Placental epithelial cell (primary cell): Measurements from ENCODE around the gene FNDC10. TPM values are rescaled to one million over a fixed set of nuclear protein-coding genes. Genes with fewer than 3 reads are reported as not detected.

ENCODE experiments used
- total RNA-seq: library from RNA; depleted of rRNA; stranded (reverse); fragments of >200 nt; gene quantifications from 2 replicates; pipeline ENCODE4 v1.2.3, GENCODE V29; 2012

The FNDC10 gene
- total RNA-seq = 2.7 and 5.3 TPM in 2 replicates

DNA sequence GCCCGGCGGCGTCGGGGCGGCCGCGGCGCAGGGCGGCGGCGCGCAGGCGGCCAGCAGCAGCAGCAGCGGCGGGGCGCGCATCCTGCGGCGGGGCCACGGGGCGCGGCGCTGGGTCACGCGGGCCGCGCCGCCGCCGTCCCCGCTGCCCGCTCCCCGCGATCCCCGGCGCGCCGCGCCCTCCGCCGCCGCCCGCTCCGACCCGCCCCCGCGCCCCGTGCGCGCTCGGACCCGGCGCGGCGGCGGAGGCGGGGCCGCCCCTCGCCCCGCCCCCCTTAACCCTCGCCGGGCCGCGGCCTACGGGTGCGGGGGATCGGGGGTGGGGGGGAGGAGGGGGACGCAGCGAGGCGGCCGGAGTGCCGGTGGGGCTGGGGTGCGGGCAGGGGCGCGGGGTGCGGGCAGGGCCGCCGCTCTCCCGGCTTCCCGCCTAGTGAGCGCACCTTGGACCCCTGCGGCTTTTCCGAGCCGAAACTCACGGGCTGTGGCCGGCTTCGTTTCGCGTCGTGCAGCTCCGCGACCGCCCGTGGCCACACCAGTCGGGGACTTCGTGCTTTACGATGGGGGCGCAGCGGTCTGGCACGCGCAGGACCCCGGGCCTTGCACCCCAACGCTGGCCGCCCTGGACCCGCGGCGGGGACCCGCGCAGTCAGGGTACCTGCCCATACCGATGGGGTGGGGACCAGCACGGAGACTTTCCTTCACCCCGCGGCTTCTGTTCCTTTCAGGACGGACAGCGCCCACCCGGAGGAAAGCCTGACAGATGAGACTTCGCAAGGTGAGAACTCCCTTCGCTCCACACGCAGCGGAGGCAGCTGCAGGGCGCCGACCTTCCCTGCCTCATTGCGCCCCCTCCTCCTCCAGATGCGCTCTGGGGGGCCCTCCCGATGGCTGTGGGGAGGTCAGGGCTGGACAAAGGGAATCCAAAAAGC is at the start of gene FNDC10:
Gene FNDC10, minus strand, starts transcription at position 201 of the 926 bp plus-strand sequence. Its CDS starts 120 bp downstream, at position 81.

DNA sequence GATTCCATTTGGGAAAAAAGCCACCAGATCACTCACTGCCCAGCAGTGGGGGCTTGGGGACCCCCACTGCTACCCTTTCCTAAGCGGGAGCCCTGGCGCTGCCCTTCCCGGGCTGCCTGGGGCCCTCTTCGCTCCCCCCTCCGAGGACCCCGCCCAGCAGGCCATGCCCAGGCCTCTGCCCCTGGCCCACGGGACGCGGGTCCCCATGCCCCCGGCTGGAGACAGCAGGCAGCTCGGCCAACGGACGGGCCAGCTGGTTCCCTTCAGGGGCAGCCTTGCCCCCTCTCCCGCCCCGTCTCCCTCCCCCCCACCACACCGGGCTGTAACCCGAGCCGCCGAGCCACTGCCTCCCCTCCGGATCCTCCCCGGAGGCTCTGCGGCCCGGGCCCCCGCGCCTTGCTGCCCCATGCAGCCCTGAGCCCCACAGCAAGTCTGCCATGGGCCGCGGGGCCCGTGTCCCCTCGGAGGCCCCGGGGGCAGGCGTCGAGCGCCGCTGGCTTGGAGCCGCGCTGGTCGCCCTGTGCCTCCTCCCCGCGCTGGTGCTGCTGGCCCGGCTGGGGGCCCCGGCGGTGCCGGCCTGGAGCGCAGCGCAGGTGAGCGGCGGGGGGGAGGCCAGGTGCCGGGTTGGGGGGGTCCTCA is 32.0 kb upstream of the FNDC10 start, which contains the start of gene MMP23B:
Gene MMP23B, plus strand, starts transcription at position 392 of the 639 bp plus-strand sequence. Its CDS starts 46 bp downstream, at position 438.

DNA sequence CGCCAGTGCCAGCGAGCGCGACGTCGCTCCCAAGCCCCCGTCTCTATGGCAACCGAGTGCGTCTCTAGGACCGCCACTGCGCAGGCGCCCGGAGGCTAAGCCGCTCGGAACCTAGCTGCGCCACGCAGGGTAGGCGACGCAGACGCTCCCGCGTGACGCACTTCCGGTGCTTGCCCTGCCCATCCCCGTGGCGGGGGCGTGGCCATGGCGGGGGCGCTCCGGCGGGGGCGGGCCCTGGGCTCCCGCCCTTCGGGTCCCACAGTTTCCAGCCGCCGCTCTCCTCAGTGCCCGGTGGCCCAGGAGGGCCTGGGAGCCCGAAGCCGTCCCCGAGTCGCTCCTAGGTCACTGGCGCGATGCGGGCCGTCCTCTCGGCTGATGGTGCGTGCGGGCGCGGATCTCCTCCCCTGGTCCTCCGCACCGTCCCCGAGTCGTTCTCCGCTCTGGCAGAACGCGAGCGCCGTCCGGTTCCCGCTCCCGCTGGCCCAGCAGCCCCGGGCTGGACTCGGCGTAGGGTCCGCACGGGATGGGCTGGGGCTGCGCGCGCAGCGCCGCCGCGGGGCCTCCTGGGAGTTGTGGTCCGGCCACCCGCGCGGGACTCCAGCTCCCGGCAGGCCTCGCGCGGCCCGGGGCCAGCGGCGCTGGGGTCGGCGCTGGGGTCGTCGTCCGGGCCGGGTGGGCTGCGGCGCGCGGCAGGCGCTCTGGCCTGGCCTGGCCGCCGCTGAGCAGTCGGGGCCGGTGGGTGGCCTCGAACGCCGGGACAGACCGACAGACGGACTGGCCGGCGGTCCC is 15.5 kb upstream of the FNDC10 start, which contains the start of gene MIB2:
Gene MIB2, plus strand, starts transcription at position 245 of the 789 bp plus-strand sequence. CDS start 7,953 bp downstream, outside the sequence.

DNA sequence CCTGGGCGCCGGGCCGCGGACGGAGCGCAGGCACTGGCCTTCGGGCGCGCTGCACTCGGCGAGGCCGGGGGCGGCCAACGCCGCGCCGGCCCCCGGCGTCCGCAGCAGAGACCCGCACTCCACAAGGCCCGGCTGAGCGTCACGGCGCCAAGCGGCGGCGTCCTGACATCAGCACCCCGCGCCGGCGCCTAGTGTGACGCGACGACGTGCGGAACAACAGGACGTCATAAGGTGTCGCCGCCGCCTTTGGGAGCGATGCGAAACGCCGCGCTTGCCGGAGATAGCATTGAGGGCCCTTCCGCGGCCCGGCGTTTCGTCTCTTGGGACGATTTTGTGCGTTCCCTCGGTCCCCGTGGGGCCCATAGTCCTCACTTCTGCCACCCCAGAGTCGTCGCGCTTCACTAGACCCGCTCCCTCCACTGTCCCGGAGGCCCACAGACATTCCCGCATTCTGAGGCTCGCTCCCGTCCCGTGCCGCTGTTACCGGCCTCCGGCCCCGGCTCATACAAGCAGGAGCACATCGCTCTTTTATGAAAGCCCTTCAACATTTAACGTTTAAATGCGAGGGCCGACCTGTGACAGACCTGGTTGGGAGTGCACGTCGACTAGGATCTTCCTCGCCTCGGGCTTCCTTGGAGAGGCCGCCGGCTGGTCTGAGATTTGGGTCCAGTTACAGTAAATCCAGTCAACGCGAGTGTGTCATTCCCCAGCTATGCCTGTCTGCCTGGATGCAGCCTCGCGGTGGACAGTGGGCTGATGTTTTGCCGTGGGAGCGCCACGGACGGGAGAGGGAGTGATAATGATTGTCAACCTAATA is 25.0 kb downstream of the FNDC10 start, which contains the start of gene SSU72:
Gene SSU72, minus strand, starts transcription at position 143 of the 817 bp plus-strand sequence. CDS start 306 bp downstream, outside the sequence.

Other genes with a start within 250 kb of the FNDC10 start
- 461 and 718 TPM in 2 replicates for gene MXRA8, start 241.6 kb downstream of the FNDC10 start, total RNA-seq
- 75.4 and 118 TPM in 2 replicates for gene AURKAIP1, start 224.9 kb downstream of the FNDC10 start, total RNA-seq
- gene CCNL2, start 200.8 kb downstream of the FNDC10 start, total RNA-seq = 102 and 177 TPM in 2 replicates
- 69.1 and 77.3 TPM in 2 replicates for gene MRPL20, start 192.8 kb downstream of the FNDC10 start, total RNA-seq
- 1.6 and 2.7 TPM in 2 replicates for gene ANKRD65, start 178.9 kb downstream of the FNDC10 start, total RNA-seq
- gene VWA1, start 164.4 kb downstream of the FNDC10 start, total RNA-seq = 46.0 and 64.8 TPM in 2 replicates
- 3.5 TPM in 2 replicates for gene ATAD3C, start 150.4 kb downstream of the FNDC10 start, total RNA-seq
- gene ATAD3B, start 128.4 kb downstream of the FNDC10 start, total RNA-seq = 18.5 and 24.0 TPM in 2 replicates
- 14.5 and 29.3 TPM in 2 replicates for gene ATAD3A, start 88.0 kb downstream of the FNDC10 start, total RNA-seq
- 2.1 and 3.9 TPM in 2 replicates for gene TMEM240, start 59.5 kb downstream of the FNDC10 start, total RNA-seq
- gene SSU72, start 25.3 kb downstream of the FNDC10 start, total RNA-seq = 57.3 and 98.7 TPM in 2 replicates
- 74.2 and 111 TPM in 2 replicates for gene MIB2, start 15.4 kb upstream of the FNDC10 start, total RNA-seq
- gene MMP23B, start 32.0 kb upstream of the FNDC10 start, total RNA-seq = 59.8 and 73.0 TPM in 2 replicates
- 5.5 and 8.7 TPM in 2 replicates for gene CDK11B, start 58.9 kb upstream of the FNDC10 start, total RNA-seq
- 40.7 and 68.3 TPM in 2 replicates for gene SLC35E2B, start 92.7 kb upstream of the FNDC10 start, total RNA-seq
- 13.0 and 31.4 TPM in 2 replicates for gene CDK11A, start 124.2 kb upstream of the FNDC10 start, total RNA-seq
- 25.9 and 45.1 TPM in 2 replicates for gene NADK, start 178.3 kb upstream of the FNDC10 start, total RNA-seq